HepG2 (cell line): Measurements from ENCODE around the gene BMPER. TPM values are rescaled to one million over a fixed set of nuclear protein-coding genes. Genes with fewer than 3 reads are reported as not detected.

ENCODE experiments used
- ATAC-seq: fragments of 200-7000 bp; cut with Tn5 transposase; 3 replicates; pipeline ENCODE4 v1.9.1; 2020; ENCODE audit warnings: mild to moderate bottlenecking, moderate library complexity
- BruUV-seq: library from RNA; stranded (reverse); fragments of 400-500 nt; replicated peaks from 2 replicates; lab custom pipeline; 2021; lab: Mats Ljungman, UMichigan
- CTCF ChIA-PET: fragments of 300-600 bp; formaldehyde crosslinking; extraction: SDS; loops from one replicate; lab custom pipeline; 2021; ENCODE audit warnings: low total read pairs, inconsistent platforms, low intra/inter-chr PET ratio; lab: Yijun Ruan, JAX
- POLR2A ChIA-PET: fragments of 350-600 bp; sonication (Branson Sonifier 250); formaldehyde crosslinking; loops from one replicate; lab custom pipeline; 2020; ENCODE audit warnings: antibody characterized with exemption, inconsistent platforms; lab: Yijun Ruan, JAX
- DNase-seq: peaks from one replicate; pipeline ENCODE4 v3.0.0-alpha.2; 2015; ENCODE audit warnings: low spot score
- FAIRE-seq: peaks from 3 replicates; lab custom pipeline; 2011; peaks lifted over from hg19 to GRCh38; lab: Jason Lieb, UNC
- H2AFZ ChIP-seq: one replicate; pipeline ENCODE4 v1.6.1; 2011; ENCODE audit warnings: low read length, inconsistent platforms
- H3K27ac ChIP-seq: fragments of 300-600 bp; 3 replicates; pipeline ENCODE4 v1.8.0; 2011; ENCODE audit warnings: mixed run types, mild to moderate bottlenecking, mixed read lengths, low read length, inconsistent platforms; ENCODE audit not compliant: insufficient read depth; ENCODE audit errors: extremely low read length
- H3K27me3 ChIP-seq, 2 experiments: fragments of 200-600 bp in 1 of 2; 2 replicates in 1 of 2; 3 replicates in 1 of 2; pipeline versions ENCODE4 v1.6.0 to v1.8.0; 2011; ENCODE audit warnings: low read length in 2 of 2, mild to moderate bottlenecking in 2 of 2, moderate library complexity in 2 of 2, inconsistent platforms in 1 of 2; ENCODE audit not compliant: insufficient read depth in 2 of 2, control insufficient read depth in 1 of 2
- H3K36me3 ChIP-seq, 2 experiments: fragments of 200-600 bp in 1 of 2; replicated peaks in 1 of 2; 2 replicates in 1 of 2; 3 replicates in 1 of 2; pipeline versions ENCODE4 v1.5.1 to v1.8.0; 2011; ENCODE audit warnings: low read length in 2 of 2, inconsistent platforms in 1 of 2; ENCODE audit not compliant: insufficient read depth in 2 of 2, control insufficient read depth in 1 of 2
- H3K4me1 ChIP-seq: 2 replicates; pipeline ENCODE4 v1.5.1; 2012; ENCODE audit warnings: low read length, inconsistent platforms; ENCODE audit not compliant: insufficient read depth
- H3K4me2 ChIP-seq: 2 replicates; pipeline ENCODE4 v1.6.0; 2011; ENCODE audit warnings: low read depth, low read length, inconsistent platforms
- H3K4me3 ChIP-seq, 3 experiments: fragments of 200-600 bp in 1 of 3; sonication (generic), shearing (Covaris generic) in 1 of 3; replicated peaks in 1 of 3; 2 replicates each; pipeline ENCODE4 v1.5.1; 2011 to 2016; ENCODE audit warnings: low read length in 3 of 3, inconsistent platforms in 2 of 3, low read depth in 2 of 3, mild to moderate bottlenecking in 2 of 3, control low read depth in 1 of 3, mixed read lengths in 1 of 3; ENCODE audit not compliant: insufficient read depth in 1 of 3
- H3K79me2 ChIP-seq: one replicate; pipeline ENCODE4 v1.6.1; 2011; ENCODE audit warnings: low read length, inconsistent platforms; ENCODE audit not compliant: insufficient read depth
- H3K9ac ChIP-seq: 2 replicates; pipeline ENCODE4 v1.6.0; 2011; ENCODE audit warnings: mild to moderate bottlenecking, low read depth, low read length, inconsistent platforms; ENCODE audit not compliant: insufficient read depth
- H3K9me3 ChIP-seq: 2 replicates; pipeline ENCODE4 v1.5.1; 2012; ENCODE audit warnings: mild to moderate bottlenecking, low read length
- H4K20me1 ChIP-seq: 2 replicates; pipeline ENCODE4 v1.6.0; 2011; ENCODE audit warnings: inconsistent platforms, mild to moderate bottlenecking, low read length, moderate library complexity; ENCODE audit not compliant: insufficient read depth
- ELF4 ChIP-seq: sonication (generic); formaldehyde crosslinking; IDR thresholded peaks from 2 replicates; pipeline ENCODE4 v1.5.0; 2020; ENCODE audit warnings: missing genetic modification reagents, mild to moderate bottlenecking, moderate library complexity, borderline replicate concordance
- FOXJ3 ChIP-seq: sonication (generic); formaldehyde crosslinking; IDR thresholded peaks from 2 replicates; pipeline ENCODE4 v1.4.0; 2020; ENCODE audit warnings: missing genetic modification reagents, mild to moderate bottlenecking, borderline replicate concordance
- GPN1 ChIP-seq: sonication (generic); formaldehyde crosslinking; IDR thresholded peaks from 2 replicates; pipeline ENCODE4 v1.5.1; 2020; ENCODE audit warnings: missing genetic modification reagents, borderline replicate concordance
- HBP1 ChIP-seq: IDR thresholded peaks from 2 replicates; pipeline ENCODE4 v1.6.1; 2016; ENCODE audit warnings: low read depth, control low read depth
- HDAC6 ChIP-seq: fragments of 200-600 bp; sonication (generic); IDR thresholded peaks from 2 replicates; pipeline ENCODE4 v1.7.0; 2017; ENCODE audit warnings: mild to moderate bottlenecking, antibody characterized with exemption, low read length, low read depth
- HMGXB3 ChIP-seq: sonication (generic); formaldehyde crosslinking; IDR thresholded peaks from 2 replicates; pipeline ENCODE4 v1.4.0; 2020; ENCODE audit warnings: missing genetic modification reagents, borderline replicate concordance
- NFRKB ChIP-seq: fragments of 450-650 bp; IDR thresholded peaks from 2 replicates; pipeline ENCODE4 v1.6.1; 2017
- SCMH1 ChIP-seq: sonication (generic); formaldehyde crosslinking; IDR thresholded peaks from 2 replicates; pipeline ENCODE4 v1.9.0; 2021; ENCODE audit warnings: missing genetic modification reagents, mild to moderate bottlenecking, borderline replicate concordance
- SYNCRIP ChIP-seq: fragments of 200-400 bp; formaldehyde crosslinking; IDR thresholded peaks from 2 replicates; pipeline ENCODE4 v1.6.1; 2018; ENCODE audit warnings: mild to moderate bottlenecking, low read depth, low read length; ENCODE audit not compliant: insufficient read depth
- WIZ ChIP-seq: sonication (generic); formaldehyde crosslinking; IDR thresholded peaks from 2 replicates; pipeline ENCODE4 v1.5.1; 2020; ENCODE audit warnings: mild to moderate bottlenecking, missing genetic modification reagents
- ZBTB44 ChIP-seq: sonication (generic); formaldehyde crosslinking; IDR thresholded peaks from 2 replicates; pipeline ENCODE4 v1.4.0; 2020; ENCODE audit warnings: missing genetic modification reagents
- ZNF326 ChIP-seq: sonication (generic); formaldehyde crosslinking; IDR thresholded peaks from 2 replicates; pipeline ENCODE4 v1.4.0; 2020; ENCODE audit warnings: missing genetic modification reagents, borderline replicate concordance
- ZNF546 ChIP-seq: sonication (generic); formaldehyde crosslinking; conservative IDR thresholded peaks from 2 replicates; pipeline ENCODE4 v1.8.1; 2023; ENCODE audit warnings: mild to moderate bottlenecking, missing genetic modification reagents
- ZNF614 ChIP-seq: IDR thresholded peaks from 2 replicates; pipeline ENCODE4 v1.6.1; 2018; ENCODE audit warnings: missing biosample characterization, missing genetic modification reagents, inconsistent platforms, borderline replicate concordance
- ZNF709 ChIP-seq: sonication (generic); formaldehyde crosslinking; IDR thresholded peaks from 2 replicates; pipeline ENCODE4 v1.5.0; 2020; ENCODE audit warnings: mild to moderate bottlenecking, missing genetic modification reagents
- WGBS: methylation state at CpG from one replicate; pipeline ENCODE4 v1.1.6; 2017; ENCODE audit warnings: low lambda C conversion rate; 5-methylcytosine and 5-hydroxymethylcytosine counted together
- in situ Hi-C: cut with HindIII; loops from 2 replicates; pipeline ENCODE4 v1.10.0; 2017; ENCODE audit warnings: low pct_unique_long_range_greater_than_20kb; ENCODE audit not compliant: extremely low pct_ligation_motif_present
- intact Hi-C: fragments of 100-400 bp; cut with micrococcal nuclease; formaldehyde crosslinking; loops from one replicate; pipeline ENCODE4 v1.10.0; 2022; ENCODE audit not compliant: unreplicated experiment
- polyA plus RNA-seq, 8 experiments: library from polyadenylated mRNA; depleted of rRNA in 3 of 8; stranded (reverse) in 7 of 8; unstranded in 1 of 8; fragments of >200 nt; fragmentation: Illumina TruSeq in 4 of 8; extraction: Trizol in 4 of 8; gene quantifications; 2 replicates each; pipeline versions ENCODE4 v1.2.1 to v1.2.3, GENCODE V29; 2011 to 2016; ENCODE audit warnings: low read depth in 4 of 8, missing spikeins in 1 of 8, mixed read lengths in 1 of 8; ENCODE audit not compliant: insufficient read depth in 1 of 8
- total RNA-seq, 5 experiments: library from RNA; depleted of rRNA; stranded (reverse); fragments of >200 nt; fragmentation: Illumina TruSeq; extraction: Trizol; gene quantifications; 2 replicates each; pipeline ENCODE4 v1.2.3, GENCODE V29; 2016; ENCODE audit warnings: low read depth in 1 of 5

BMPER gene
- total and polyA plus RNA-seq, 2 of the 13 experiments (the other 11 are each of a cell fraction or from before 2014, with no cell fraction given) = not detected

- H3K27ac ChIP-seq = no peak overlapping the region
- H3K79me2 ChIP-seq = no peaks in the 10 kb centered on the region
- FAIRE-seq (no peak), DNase-seq (no peak), ATAC-seq (no peak)
- H3K27me3 ChIP-seq = no peaks in the 10 kb centered on the region; a peak in 1 of 5 replicates
- H3K36me3 ChIP-seq = no peaks in the 10 kb centered on the region
- ChIA-PET POLR2A (no interaction called here), CTCF (no interaction called here)
- H3K9ac ChIP-seq = no peak overlapping the region
- no TSS peak for BruUV-seq
- H3K9me3 ChIP-seq = no peaks in the 10 kb centered on the region
- no peak for TF ChIP-seq WIZ (CRISPR knock-in tag)
- TF ChIP-seq HBP1 (CRISPR knock-in tag) = no peak
- no peak for TF ChIP-seq ZNF546 (CRISPR knock-in tag)
- TF ChIP-seq HMGXB3 (CRISPR knock-in tag) = no peak
- TF ChIP-seq ELF4 = no peak
- no peak for TF ChIP-seq SCMH1 (CRISPR knock-in tag)
- TF ChIP-seq GPN1 = no peak
- TF ChIP-seq ZNF326 (CRISPR knock-in tag) = no peak
- no peak for TF ChIP-seq SYNCRIP
- no peak for TF ChIP-seq FOXJ3 (CRISPR knock-in tag)
- no peak for TF ChIP-seq ZNF709
- no peak for TF ChIP-seq NFRKB
- no peak for TF ChIP-seq ZBTB44 (CRISPR knock-in tag)
- no peak for TF ChIP-seq HDAC6
- TF ChIP-seq ZNF614 = no peak
- intact Hi-C loops (no loop called here), in situ Hi-C loops (no loop called here)
- H3K4me2 ChIP-seq = no peak overlapping the region
- no peaks in the 10 kb centered on the region for H3K4me1 ChIP-seq
- WGBS = 5% methylated on average over 3 of the region's 3 CpGs
- no peak overlapping the region for H3K4me3 ChIP-seq
- no peaks in the 10 kb centered on the region for H4K20me1 ChIP-seq
- H2AFZ ChIP-seq = no peak overlapping the region
These were observed 105.8 kb downstream of the BMPER start for GRCh38 chr7:34011017-34011695.
